ENCODE results near the gene ANLN. TPM values are rescaled to one million over a fixed set of nuclear protein-coding genes. Genes with fewer than 3 reads are reported as not detected.
A peak's percentile ranks its signal among the peaks of the same experiment; 100 is the strongest.
"Not testable (repeated sequence)": the region's sequence is repeated elsewhere in the genome, so short reads cannot be mapped to it uniquely, and the experiment has no call there.

The ANLN gene
- total RNA-seq, 8 experiments from 2014 or later = 0.92 to 44.0 (median 3.5) TPM

DNA sequence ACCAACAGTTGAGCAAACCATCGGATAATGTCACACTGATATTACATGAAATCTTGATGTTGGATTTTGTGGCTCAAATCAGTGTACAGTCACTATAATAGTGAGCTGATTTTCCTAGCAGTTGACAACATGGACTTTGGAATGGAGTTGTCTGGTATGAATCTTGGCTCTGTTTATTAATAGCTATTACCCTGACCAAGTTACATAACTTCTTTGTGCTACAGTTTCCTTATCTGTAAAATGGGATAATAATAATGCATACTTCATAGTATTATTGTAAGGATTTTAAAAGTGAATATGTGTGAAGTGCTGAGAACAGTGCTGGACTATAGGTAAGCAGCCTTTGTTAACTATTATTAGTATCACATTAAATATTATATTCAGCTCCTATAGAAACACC is 26.1 kb upstream of the ANLN start:
- H3K4me3 ChIP-seq = no peak overlapping the region
- peaks cover 0 to 18% of the 10 kb centered on the region in 2 donors for H3K4me1 ChIP-seq (replicated peaks in 1 of 2)
- ATAC-seq (replicated peaks in 6 of 8) = no peak
- WGBS, 10 experiments = 29 to 100% (median 100%) methylated on average over 1 of the region's 1 CpG; no CpG with 5 or more reads in 3 of the 10 experiments
- H3K27ac ChIP-seq = no peak overlapping the region
- in situ Hi-C loops (cut with MboI; ENCODE audit: low pct_unique_long_range_greater_than_20kb in 2 of 9, low sequenced_read_pairs in 9 of 9, unreplicated experiment in 9 of 9) = no loop called here

DNA sequence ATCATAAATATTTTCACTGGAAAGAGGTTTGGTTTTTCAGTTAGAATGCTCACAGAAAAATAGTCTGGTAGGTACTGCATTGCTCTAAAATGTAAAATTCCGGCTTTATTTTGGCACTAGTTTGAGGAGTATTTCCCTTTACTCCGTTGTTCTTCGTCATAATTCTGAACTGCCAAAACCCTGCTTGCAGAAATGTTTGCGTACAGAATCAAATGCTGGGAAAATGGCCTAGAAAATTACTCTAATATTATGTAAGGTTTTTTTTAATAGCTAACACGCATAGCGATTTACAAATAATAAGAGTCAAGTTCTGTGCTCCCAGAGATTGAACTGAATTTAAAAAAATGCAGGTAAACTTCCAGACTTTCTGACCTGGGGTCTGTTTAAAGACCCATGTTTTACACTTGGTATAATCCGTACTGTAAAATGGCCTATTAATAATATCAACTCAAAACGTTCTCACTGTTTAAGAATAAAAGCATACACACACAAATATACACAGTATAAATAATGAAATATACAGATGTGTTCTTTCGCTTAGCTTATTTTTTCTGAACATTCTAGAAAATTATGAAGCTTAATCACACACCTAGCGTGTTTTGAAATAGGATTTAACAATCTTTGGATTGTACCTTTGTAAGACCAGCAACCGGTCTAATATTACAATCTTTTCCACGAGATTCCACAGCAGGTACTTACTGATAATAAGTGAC is 23.5 kb upstream of the ANLN start:
- WGBS, 10 experiments = 43 to 100% (median 64%) methylated on average over 2 to 12 of the region's 12 CpGs
- in situ Hi-C loops (cut with MboI; ENCODE audit: low pct_unique_long_range_greater_than_20kb in 2 of 9, low sequenced_read_pairs in 9 of 9, unreplicated experiment in 9 of 9) = no loop called here
- Histone ChIP-seq H3K4me3 (peak overlapping the region; percentile 64 to 94 (median 70)), H3K27ac (no peak overlapping the region), H3K4me1 (replicated peaks in 1 of 2) (peaks cover 0 to 6% of the 10 kb centered on the region in 2 donors)
- ATAC-seq (replicated peaks in 6 of 8) = no peak

GRCh38 chr7:36366718-36367560 is 22.7 kb upstream of the ANLN start:
- Histone ChIP-seq H3K4me3 (peak overlapping the region; percentile 64 to 94 (median 70)), H3K4me1 (replicated peaks in 1 of 2) (peaks cover 0 to 6% of the 10 kb centered on the region in 2 donors), H3K27ac (peak overlapping the region; percentile 64 to 71)
- in situ Hi-C loops (cut with MboI; ENCODE audit: low pct_unique_long_range_greater_than_20kb in 2 of 9, low sequenced_read_pairs in 9 of 9, unreplicated experiment in 9 of 9) = no loop called here
- 0 to 60% (median 2%) methylated on average over 1 to 15 of the region's 96 CpGs; no CpG with 5 or more reads in 4 of the 10 experiments for WGBS, 10 experiments
- peak; percentile 96 to 98 (median 97) for ATAC-seq (replicated peaks in 6 of 8)

DNA sequence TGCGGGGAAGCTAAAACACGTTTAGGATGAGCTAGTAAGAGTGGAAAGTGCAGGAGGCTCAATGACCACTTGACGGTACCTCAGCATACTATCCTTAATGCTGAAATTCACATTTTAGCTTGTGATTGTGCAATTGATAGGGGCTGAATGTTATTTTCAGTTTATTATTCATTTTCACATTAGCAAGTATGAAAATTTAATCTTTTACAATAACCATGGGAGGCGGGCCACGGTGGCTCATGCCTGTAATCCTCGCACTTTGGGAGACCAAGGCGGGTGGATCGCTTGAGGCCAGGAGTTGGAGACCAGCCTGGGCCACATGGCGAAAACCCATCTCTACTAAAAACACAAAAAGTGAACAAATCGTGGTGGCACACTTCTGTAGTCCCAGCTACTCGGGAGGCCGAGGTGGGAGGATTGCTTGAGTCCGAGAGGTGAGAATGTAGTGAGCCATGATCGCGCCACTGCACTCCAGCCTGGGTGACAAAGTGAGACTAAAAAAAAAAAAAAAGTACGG is 22.0 kb upstream of the ANLN start:
- in situ Hi-C loops (cut with MboI; ENCODE audit: low pct_unique_long_range_greater_than_20kb in 2 of 9, low sequenced_read_pairs in 9 of 9, unreplicated experiment in 9 of 9) = no loop called here
- H3K27ac ChIP-seq = no peak overlapping the region
- peak in 3 of 8 experiments; percentile 56 to 72 (median 62) for ATAC-seq (replicated peaks in 6 of 8)
- H3K4me1 ChIP-seq (replicated peaks in 1 of 2) = peaks cover 0 to 6% of the 10 kb centered on the region in 2 donors
- 10 to 95% (median 61%) methylated on average over 2 to 14 of the region's 16 CpGs for WGBS, 10 experiments
- peak overlapping the region; percentile 64 to 94 (median 70) for H3K4me3 ChIP-seq

- no peak for ATAC-seq (replicated peaks in 6 of 8)
- in situ Hi-C loops (cut with MboI; ENCODE audit: low pct_unique_long_range_greater_than_20kb in 2 of 9, low sequenced_read_pairs in 9 of 9, unreplicated experiment in 9 of 9) = no loop called here
- 47 to 90% (median 69%) methylated on average over 2 to 3 of the region's 3 CpGs; no CpG with 5 or more reads in 2 of the 10 experiments for WGBS, 10 experiments
- Histone ChIP-seq H3K27ac (no peak overlapping the region), H3K4me1 (replicated peaks in 1 of 2) (peaks cover 0 to 6% of the 10 kb centered on the region in 2 donors), H3K4me3 (no peak overlapping the region)
These were observed 21.2 kb upstream of the ANLN start for GRCh38 chr7:36368496-36368895.

GRCh38 chr7:36369171-36369570 is 20.5 kb upstream of the ANLN start:
- ATAC-seq (replicated peaks in 6 of 8) = no peak
- 30 to 100% (median 80%) methylated on average over 1 of the region's 1 CpG; no CpG with 5 or more reads in 2 of the 10 experiments for WGBS, 10 experiments
- no peak overlapping the region for H3K27ac ChIP-seq
- in situ Hi-C loops (cut with MboI; ENCODE audit: low pct_unique_long_range_greater_than_20kb in 2 of 9, low sequenced_read_pairs in 9 of 9, unreplicated experiment in 9 of 9) = no loop called here
- peaks cover 0 to 6% of the 10 kb centered on the region in 2 donors for H3K4me1 ChIP-seq (replicated peaks in 1 of 2)
- no peak overlapping the region for H3K4me3 ChIP-seq

GRCh38 chr7:36370046-36370445 is 19.6 kb upstream of the ANLN start:
- ATAC-seq (replicated peaks in 6 of 8) = no peak
- Histone ChIP-seq H3K4me1 (replicated peaks in 1 of 2) (peaks cover 0 to 6% of the 10 kb centered on the region in 2 donors), H3K4me3 (no peak overlapping the region), H3K27ac (no peak overlapping the region)
- in situ Hi-C loops (cut with MboI; ENCODE audit: low pct_unique_long_range_greater_than_20kb in 2 of 9, low sequenced_read_pairs in 9 of 9, unreplicated experiment in 9 of 9) = no loop called here
- WGBS, 10 experiments = 9 to 92% (median 47%) methylated on average over 1 to 2 of the region's 2 CpGs; no CpG with 5 or more reads in 1 of the 10 experiments

DNA sequence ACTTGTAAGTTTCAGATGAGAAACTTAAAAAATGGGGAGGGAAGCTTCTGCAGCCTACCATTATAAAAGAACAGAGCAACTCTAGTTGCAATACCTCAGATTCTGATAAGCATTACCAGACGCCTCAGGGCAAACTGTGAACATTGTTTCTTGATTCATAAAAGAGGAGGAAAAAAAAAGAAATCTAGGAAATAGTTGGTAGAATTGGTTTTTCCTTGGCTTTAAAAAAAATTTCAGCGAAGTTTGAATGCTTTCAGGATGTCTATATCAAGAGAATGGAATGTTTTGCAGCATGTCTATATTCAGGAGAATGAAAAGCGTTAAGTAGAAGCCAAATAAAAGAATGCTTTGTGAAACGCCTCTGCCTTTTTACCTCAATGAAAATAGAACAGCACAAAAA is 17.5 kb upstream of the ANLN start:
- Histone ChIP-seq H3K4me3 (no peak overlapping the region), H3K4me1 (replicated peaks in 1 of 2) (no peaks in the 10 kb centered on the region), H3K27ac (no peak overlapping the region)
- ATAC-seq (replicated peaks in 6 of 8) = no peak
- in situ Hi-C loops (cut with MboI; ENCODE audit: low pct_unique_long_range_greater_than_20kb in 2 of 9, low sequenced_read_pairs in 9 of 9, unreplicated experiment in 9 of 9) = no loop called here
- 16 to 76% (median 54%) methylated on average over 2 to 4 of the region's 4 CpGs for WGBS, 10 experiments

DNA sequence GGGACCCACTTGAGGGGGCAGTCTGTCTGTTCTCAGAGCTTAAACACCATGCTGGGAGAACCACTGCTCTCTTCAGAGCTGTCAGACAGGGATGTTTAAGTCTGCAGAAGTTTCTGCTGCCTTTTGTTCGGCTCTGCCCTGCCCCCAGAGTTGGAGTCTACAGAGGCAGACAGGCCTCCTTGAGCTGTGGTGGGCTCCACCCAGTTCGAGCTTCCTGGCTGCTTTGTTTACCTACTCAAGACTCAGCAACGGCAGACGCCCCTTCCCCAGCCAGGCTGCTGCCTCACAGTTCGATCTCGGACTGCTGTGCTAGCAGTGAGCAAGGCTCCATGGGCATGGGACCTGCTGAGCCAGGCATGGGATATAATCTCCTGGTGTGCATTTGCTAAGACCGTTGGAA is 11.1 kb upstream of the ANLN start:
- in situ Hi-C loops (cut with MboI; ENCODE audit: low pct_unique_long_range_greater_than_20kb in 2 of 9, low sequenced_read_pairs in 9 of 9, unreplicated experiment in 9 of 9); H3K4me3 ChIP-seq: not testable (repeated sequence)

GRCh38 chr7:36379831-36380504 is 9.7 kb upstream of the ANLN start:
- WGBS, 10 experiments = 0 to 90% (median 78%) methylated on average over 1 to 2 of the region's 2 CpGs; no CpG with 5 or more reads in 4 of the 10 experiments
- in situ Hi-C loops (cut with MboI; ENCODE audit: low pct_unique_long_range_greater_than_20kb in 2 of 9, low sequenced_read_pairs in 9 of 9, unreplicated experiment in 9 of 9) = no loop called here

More for the DNA sequence above, 11.1 kb upstream of the ANLN start:
- 17 to 100% (median 67%) methylated on average over 1 to 4 of the region's 7 CpGs; no CpG with 5 or more reads in 2 of the 10 experiments for WGBS, 10 experiments
- not testable (repeated sequence) for H3K4me1 ChIP-seq (replicated peaks in 1 of 2); H3K27ac ChIP-seq; ATAC-seq (replicated peaks in 6 of 8)

GRCh38 chr7:36381056-36381455 is 8.6 kb upstream of the ANLN start:
- Histone ChIP-seq H3K4me3 (no peak overlapping the region), H3K4me1 (replicated peaks in 1 of 2) (no peaks in the 10 kb centered on the region), H3K27ac (no peak overlapping the region)
- in situ Hi-C loops (cut with MboI; ENCODE audit: low pct_unique_long_range_greater_than_20kb in 2 of 9, low sequenced_read_pairs in 9 of 9, unreplicated experiment in 9 of 9) = no loop called here
- no peak for ATAC-seq (replicated peaks in 6 of 8)
- 67 to 100% (median 94%) methylated on average over 1 to 2 of the region's 2 CpGs; no CpG with 5 or more reads in 3 of the 10 experiments for WGBS, 10 experiments

More at GRCh38 chr7:36379831-36380504, 9.7 kb upstream of the ANLN start:
- Histone ChIP-seq H3K4me3 (no peak overlapping the region), H3K4me1 (replicated peaks in 1 of 2) (no peaks in the 10 kb centered on the region), H3K27ac (no peak overlapping the region)
- peak in 3 of 8 experiments; percentile 83 to 92 (median 90) for ATAC-seq (replicated peaks in 6 of 8)

GRCh38 chr7:36383284-36383683 is 6.4 kb upstream of the ANLN start:
- ATAC-seq (replicated peaks in 6 of 8); H3K4me1 ChIP-seq (replicated peaks in 1 of 2); H3K27ac ChIP-seq; in situ Hi-C loops (cut with MboI; ENCODE audit: low pct_unique_long_range_greater_than_20kb in 2 of 9, low sequenced_read_pairs in 9 of 9, unreplicated experiment in 9 of 9); H3K4me3 ChIP-seq: not testable (repeated sequence)
- 80% methylated on average over 1 of the region's 3 CpGs; no CpG with 5 or more reads in 9 of the 10 experiments for WGBS, 10 experiments

Data from motor neuron (in vitro differentiated cells).